GM21528 (cell line): Measurements from ENCODE around the gene ATP13A3.
A peak's percentile ranks its signal among the peaks of the same experiment; 100 is the strongest.

Experiments used
- ATAC-seq: cut with Tn5 transposase; IDR thresholded peaks from one replicate; pipeline ENCODE4 v1.9.1; 2021; ENCODE audit warnings: mild to moderate bottlenecking, moderate library complexity; ENCODE audit not compliant: unreplicated experiment, low FRiP score

Gene ATP13A3

DNA sequence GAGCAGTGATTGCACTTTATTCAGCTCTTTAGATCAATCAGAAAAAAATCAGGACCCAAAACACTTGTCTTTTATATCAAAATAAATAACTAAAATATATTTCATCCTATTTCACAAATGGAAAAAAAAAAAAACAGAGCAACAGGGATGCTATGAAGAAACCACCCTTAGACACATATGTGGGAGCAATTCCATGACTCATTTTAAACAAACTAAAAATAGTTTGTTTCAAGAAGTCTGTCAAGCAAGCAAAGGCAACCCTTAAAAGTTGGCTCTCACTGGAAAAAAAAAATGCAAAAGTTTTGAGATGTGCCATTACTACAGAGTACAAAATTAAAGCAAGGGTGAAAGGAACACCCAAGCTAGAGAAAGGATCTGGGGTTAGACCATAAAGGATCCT, 5.7 kb downstream of the ATP13A3 start:
- ATAC-seq, result no peak

DNA sequence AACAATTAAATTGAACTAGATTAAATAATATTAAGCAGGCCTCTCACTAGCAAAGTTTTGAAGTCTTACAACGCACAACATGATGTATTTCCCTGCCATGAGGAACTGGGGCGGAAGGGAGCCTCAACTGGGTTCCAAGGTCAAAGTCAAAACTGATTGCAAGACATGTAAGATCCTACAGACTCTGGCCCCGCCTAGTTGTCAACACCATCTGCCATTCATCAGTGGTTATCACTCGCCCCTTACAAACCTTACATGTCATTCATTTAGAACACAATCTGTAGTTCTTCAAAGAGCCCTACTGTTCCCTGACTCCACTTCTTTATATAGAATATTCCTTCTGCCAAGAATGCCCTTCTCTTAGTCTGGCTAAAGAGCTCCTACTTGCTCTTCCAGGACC, 10.0 kb downstream of the ATP13A3 start:
- no peak for ATAC-seq

DNA sequence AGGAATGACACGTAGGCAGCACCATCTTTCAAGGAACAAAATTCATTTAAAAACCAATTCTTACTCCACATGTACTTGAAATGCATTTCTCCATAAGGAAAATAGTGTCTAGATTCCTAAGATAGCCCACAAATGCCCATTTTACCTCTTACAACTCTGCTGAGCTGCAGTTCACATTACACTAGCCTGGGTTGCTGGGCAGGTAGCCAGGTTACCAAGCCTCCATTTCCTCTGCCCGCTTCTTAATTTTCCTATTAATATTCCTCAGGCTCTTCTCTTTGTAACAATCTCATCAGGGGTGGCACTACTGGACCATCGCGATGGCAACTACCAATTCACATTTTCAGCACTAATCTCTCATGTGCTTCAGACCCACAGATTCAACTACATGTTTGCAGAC, 10.8 kb downstream of the ATP13A3 start:
- no peak for ATAC-seq

DNA sequence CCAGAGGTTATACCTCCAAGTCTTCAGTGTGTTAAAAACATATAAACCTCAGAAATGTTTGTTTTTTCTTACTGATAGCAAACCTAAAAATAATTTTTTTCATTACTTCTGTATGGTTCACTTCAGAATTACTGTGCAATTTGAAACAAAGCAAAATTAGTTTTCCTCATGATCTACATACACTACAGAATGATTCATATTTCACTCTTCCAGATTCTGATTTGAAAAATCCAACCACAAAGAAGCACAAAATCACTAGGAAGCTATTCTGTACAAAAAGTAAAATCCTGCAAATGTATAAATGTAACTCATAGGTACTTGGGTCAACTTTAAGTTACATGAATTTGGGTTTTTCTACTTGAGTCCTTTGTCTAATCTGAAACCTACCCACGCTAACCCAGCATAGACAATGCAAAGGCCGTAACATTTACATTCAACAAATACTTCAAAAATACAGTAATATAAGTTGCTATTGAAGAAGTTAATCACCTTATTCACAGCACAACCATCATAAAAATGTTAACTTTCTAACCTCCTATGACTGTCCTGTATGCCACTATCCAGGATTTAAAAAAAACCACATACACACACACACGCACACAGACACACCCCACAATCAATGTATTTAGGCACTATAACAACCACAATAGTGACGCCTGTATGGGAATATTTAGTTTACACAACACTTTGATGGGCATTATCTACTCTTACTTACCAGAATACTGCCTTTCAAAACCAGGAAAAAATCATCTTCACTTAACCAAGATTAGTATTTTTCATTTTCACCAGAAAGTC, 11.5 kb downstream of the ATP13A3 start:
- no peak for ATAC-seq

DNA sequence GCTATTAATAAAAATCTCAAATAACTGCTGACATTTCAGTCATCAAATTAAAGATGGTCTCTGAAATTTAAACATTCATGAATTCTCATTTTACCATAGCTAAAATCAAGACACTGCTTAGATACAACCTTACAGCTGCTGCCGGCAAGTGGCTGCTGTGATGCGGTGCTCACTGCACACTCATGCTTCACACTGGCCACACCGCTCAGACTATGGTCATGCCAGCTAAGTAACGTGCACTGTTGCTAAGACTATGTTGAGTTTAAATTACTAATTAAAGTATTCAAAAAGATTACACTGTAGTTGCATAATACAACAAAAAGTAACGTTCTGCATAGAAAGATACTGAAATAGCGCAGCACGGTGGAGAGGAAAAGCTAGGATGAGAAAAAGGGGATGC, 12.1 kb downstream of the ATP13A3 start:
- no peak for ATAC-seq

DNA sequence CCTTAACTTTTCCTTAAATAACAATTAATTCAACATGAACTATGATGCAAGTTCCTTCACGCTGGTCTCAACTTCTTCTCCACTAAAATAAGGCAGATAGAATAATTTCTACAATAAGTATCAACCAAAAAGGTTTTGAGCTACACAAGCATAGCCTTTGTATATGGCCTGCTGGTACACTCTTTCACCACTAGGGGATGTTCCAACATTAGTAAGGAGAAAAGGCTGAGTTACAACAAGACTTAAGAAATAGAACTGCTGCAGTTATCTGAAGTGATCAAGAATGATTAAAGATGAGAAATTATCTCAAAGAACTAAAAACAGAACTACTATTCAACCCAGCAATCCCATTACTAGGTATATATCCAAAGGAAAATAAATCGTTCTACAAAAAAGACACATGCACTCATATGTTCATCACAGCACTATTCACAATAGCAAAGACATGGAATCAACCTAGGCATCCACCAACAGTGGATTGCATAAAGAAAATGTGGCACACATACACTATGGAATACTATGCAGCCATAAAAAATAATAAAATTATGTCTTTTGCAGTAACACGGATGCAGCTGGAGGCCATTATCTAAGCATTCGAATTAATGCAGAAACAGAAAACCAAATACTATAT, 14.4 kb downstream of the ATP13A3 start:
- peak; percentile 69 for ATAC-seq

DNA sequence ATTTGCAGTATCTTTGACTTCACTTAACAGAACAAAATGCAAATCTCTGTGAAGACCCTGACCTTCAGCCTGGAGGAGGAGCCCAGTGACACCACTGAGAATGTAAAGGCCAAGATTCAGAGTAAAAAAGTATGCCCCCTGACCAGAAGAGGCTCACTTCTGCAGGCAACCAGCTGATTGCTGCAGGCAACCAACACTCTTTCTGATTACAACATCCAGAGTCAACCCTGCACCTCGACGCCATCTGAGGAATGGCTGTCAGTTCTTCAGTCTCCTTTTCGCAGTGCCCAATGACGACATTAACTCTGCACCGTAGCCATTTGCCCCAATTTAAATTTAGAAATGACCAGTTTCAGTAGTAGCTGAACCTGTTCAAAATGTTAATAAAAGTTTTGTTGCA, 14.9 kb downstream of the ATP13A3 start:
- no peak for ATAC-seq

DNA sequence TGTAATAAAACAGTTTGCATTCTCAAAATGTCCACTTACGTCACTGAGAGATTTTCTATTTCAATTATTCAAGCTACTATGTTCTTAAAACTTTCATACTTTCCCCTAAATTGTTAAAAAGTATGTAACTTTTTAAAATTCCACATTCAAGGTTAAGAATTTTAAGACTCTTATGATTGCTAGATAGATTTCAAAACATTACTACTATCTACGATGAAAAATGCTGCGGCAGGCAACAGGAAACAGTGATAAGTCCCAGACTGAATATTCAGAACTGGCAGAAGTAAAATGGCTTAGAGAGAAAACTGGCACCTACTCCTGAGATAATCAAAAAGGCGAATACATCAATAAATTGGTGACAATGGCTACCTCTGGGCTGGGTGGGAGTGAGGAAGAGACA, 16.2 kb downstream of the ATP13A3 start:
- no peak for ATAC-seq

DNA sequence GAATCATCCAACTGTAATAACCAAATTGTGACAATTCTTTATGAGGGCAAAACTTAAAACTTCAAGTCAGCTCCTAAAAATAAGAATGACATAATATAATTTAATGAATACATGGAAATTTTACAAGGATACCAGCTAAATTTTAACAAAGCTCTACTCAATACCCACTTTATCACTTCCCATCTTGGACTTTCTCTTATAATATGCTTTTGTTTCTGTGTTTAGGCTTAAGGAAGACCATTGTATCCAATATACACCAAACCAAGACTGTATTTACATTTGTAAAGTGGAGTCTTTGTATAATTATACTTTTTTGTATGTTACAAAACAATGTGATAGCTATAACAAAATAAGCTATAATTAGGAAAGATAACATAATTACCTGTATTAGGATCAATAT, 16.8 kb downstream of the ATP13A3 start:
- no peak for ATAC-seq

DNA sequence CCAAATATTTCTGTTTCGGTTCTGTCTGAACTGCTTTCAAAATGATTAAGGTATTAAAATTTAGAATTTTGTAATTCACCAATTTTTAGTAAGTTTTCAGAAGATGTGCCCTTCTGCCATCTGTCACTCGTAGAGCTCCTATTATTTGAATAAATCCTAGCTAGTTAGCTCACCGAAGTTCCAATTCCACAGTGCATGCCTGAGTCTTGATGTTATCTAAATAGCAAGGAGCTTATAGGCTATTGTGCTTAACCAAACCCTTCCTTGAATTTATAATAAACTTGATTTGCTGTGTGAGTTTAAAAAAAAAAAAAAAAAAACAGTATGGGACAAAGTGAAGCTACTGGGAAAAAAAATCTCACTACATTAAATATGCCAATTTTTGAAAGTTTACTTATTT, 18.7 kb downstream of the ATP13A3 start:
- ATAC-seq, result no peak

DNA sequence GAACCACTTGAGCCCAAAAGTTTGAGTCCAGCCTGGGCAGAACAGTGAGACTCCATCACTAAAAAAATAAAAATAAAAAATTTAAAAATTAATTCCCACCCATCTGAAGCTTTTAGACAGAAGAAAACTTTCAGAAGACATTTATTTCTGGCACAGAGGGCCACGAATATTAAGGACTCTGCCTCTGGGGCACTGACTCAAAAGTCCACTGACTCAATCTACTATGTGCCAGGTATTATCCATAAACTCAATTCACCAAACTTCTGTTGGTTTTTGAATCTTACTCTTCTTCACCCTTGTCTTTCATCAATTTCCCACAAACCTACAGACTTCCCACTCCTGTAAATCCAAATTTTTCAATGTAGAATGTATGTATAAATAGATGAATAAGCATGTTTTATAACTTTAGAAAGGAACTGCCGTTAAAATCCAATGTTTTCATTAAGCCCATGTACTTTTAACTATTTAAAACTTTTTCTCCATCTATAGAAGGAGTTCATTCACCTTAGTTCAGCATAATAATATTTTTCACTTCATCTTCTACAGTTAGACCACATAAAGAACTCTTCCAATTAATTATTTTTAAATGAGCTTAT, 19.9 kb downstream of the ATP13A3 start:
- no peak for ATAC-seq

DNA sequence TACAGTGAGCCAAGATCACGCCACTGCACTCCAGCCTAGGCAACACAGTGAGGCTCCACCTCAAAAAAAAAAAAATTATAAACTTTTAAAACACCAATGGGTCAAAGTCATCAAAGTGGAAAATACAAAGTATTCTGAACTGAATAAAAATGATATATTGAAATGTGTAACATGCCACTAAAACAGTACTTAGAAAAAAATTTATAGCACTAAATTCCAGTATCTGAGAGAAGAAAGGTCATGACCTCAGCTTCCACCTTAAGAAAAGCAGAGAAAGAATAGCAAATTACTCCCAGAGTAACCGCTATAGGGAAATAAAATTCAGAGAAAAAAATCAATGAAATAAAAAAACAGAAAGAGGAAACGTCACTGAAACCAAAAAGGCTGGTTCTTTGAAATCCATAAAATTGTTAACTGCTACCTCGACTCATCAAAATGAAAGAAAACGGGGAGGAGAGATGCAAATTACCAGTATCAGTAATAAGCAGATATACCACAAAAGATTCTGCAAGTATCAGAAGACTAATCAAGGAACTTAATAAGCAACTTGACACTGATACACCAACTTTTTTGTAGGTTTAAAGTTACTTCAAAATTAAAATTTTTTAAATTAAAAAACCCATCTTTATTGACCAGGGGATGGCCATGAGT, 20.8 kb downstream of the ATP13A3 start:
- ATAC-seq, result no peak

DNA sequence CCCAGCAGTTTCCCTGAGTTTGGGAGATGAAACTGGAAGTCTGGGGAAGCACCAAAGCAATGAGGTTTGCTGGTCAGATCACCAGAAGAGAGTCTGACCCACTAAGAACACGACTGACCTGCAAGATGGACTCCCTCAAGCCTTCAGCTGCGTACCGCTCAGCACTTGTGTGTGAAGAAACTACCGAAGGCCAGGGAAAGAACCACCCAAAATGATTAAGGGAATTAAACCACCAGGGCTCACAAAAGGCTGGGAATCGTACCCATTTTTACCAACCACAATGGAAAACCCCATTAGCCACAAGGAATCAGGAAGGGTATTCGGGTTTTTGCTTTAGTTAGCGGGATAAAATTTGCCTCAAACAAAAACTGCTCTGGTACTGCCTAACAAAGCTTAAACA, 21.6 kb downstream of the ATP13A3 start:
- no peak for ATAC-seq

DNA sequence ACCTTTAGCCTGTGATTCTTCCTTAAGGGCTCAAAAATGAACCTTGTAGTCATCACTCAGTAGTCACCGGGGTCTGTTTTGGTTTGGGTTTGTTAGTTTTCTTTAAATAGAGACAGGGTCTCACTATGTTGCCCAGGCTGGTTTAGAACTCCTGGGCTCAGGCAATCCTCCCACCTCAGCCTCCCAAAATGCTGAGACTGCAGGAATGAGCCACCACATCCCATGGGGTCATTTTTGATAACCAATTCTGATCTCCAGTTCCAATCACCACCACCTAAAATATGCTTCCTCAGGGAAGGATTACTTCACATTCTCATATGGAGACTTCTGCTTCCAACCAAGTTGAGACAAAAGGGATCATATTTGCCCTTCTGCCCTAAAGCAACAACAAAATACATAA, 22.1 kb downstream of the ATP13A3 start:
- no peak for ATAC-seq

DNA sequence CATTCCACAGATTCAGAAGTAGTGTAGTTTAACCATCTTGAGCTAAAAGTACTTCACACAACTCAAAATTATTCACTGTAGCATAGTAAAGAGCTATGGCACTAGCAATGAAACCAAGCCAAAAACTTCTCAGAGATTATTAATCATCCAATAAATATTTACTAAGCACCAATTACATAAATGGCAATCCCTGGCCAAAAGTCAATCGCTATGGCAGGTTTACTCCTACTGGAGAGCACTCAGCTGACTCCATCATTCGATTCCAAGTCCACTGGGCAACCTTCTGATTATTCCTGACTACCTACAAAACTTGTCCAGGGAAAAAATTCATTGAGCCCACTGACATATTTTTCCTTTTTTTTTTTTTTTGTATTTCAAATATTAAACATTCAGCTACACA, 23.9 kb downstream of the ATP13A3 start:
- no peak for ATAC-seq

DNA sequence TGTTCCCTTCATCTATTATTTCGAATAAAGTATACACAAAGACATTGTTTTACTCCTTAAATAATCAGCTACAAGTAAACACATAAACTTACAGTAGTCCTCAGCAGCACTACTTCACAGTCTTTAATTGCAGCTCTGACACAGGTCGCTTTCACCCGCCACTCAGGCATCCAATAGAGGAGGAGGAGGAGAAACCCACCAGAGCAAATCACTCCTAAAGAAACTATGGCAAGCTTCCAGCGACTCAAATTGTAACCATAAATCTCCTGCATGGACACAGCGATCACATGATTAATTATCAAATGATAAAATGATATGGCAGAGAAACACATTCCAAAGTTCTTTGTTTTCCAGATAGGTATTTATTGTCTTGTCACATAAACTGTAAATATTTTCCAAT, 26.2 kb downstream of the ATP13A3 start:
- no peak for ATAC-seq

DNA sequence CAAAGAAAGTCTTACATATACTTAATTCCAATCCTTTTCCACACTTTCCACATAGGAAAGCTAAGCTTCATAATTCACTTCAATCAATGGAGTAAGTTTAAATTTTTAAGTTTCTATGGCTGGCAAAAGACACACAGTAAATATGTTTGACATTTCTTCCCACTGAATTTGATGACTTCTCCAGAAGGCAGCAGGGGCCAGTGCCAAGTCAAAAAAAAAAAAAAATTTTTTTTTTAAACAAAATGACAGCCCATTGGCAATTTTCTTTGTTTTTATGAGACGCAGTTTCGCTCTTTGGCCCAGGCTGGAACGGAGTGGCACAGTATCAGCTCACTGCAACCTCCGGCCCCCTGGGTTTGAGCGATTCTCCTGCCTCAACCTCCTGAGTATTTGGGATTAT, 28.7 kb downstream of the ATP13A3 start:
- no peak for ATAC-seq

DNA sequence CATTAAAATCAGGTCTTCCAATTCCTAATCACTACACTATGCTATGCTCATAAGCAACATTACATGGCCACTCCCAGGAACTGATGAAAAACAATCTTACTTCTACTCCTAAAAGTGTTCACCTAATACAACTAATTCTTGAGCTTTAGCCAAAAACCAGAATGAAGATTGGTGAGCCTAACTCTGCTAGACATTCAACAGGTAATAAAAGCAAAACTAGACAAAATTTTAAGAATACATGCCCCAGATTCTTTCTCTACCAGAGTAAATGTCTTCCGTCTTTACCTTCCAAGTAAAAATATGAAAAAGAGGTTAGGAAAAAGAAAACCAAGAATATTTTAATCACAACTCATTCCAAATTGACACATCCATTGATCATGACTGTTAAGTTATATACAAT, 31.3 kb downstream of the ATP13A3 start:
- ATAC-seq, result no peak

DNA sequence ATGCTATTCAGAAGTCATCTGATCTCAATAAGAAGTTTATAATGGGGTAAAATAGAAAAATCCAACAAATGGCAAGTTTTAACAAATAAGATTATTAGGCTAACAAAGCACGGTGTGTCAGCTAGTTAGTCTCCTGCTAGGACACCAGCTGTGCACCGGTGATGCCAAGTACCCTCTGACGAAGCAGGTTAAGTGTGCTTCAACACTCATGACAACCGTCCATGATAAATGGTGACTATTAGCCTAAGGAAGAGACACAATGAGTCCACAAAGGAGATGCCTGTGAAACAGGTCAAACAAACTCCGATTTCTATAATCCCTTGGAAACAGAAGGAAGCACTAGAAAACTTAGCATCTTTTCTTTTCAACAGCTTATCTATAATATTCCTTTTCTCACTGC, 36.5 kb downstream of the ATP13A3 start:
- no peak for ATAC-seq

DNA sequence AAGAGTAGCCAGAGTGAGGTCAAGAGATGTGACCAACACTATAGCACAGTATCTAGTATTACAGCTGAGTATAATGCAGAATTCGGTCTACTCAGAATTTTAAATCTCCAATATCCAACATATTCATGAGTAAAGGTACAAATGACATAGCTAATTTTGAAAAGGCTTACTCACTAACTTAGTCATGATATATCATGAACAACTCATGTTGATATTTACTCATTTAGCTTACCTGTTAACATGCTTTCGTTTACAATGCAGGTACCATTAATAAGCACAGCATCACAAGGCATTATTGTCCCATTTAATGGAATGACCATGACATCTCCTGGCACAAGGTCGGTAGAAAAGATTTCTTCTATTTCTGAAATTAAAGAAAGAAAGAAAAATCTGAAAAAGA, 36.9 kb downstream of the ATP13A3 start:
- no peak for ATAC-seq

DNA sequence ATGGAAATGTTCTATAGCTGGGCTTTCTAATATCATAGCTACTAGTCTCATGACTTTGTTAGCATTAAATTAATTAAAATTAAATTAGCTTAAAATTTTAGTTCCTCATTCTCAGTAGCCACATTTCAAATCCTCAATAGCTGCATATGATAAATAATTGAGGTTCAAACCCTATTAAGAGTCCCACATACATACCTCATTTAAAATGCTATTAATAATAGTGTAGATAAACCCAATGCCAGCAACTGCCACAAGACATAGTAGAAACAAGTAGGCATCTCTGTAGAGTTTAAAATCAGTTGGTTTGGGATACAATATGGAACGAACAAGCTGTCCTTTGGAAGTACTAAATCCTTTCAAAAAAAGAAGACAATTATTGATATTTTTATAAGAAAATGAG, 39.1 kb downstream of the ATP13A3 start:
- ATAC-seq, result no peak

DNA sequence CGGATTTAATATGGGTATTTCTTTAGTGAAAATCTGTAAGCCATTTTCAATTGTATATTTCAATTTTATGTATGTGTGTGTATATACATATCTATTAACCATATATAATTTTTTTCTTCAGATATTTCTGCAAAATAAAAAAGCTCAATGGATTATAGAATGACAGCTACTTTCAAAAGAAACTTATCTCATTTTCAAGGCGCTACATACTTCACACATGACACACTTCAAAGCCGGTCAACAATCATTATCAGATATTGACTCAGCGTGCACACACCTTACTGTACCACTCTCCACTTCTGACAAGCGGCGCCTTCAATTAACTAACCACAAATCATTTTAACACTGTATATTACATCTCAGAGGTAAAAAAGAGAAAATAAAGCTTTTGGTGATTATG, 39.6 kb downstream of the ATP13A3 start:
- no peak for ATAC-seq
